ENCODE measurements around the gene TBC1D1. TPM values are rescaled to one million over a fixed set of nuclear protein-coding genes. Genes with fewer than 3 reads are reported as not detected.

TBC1D1 gene
- total and polyA plus RNA-seq, 2 experiments from 2014 or later = 53.9 to 151 TPM

GRCh38 chr4:38160487-38161207 is 269.8 kb downstream of the TBC1D1 start:
- Histone ChIP-seq H3K27ac (ENCODE audit: low read depth) (0 out of 2 replicates have a peak overlapping the region, but pooled peaks have one; percentile 20), H3K9me2 (ENCODE audit: insufficient read depth) (peaks cover 15% of the 10 kb centered on the region; the same call in 1 of the 2 replicates)
- no peaks in the 10 kb centered on the region for H3K27me3 Mint-ChIP-seq (ENCODE audit: insufficient read depth, low read depth, poor library complexity)

GRCh38 chr4:38161208-38162113 is 270.6 kb downstream of the TBC1D1 start:
- no peak overlapping the region for H3K4me2 ChIP-seq
- ATAC-seq = no peak
- TF ChIP-seq ZNF114 (CRISPR knock-in tag; IDR thresholded peaks at IDR 0.05) (no peak), ZNF462 (CRISPR knock-in tag; IDR thresholded peaks at IDR 0.05) (no peak), EZH2 (IDR thresholded peaks at IDR 0.05; ENCODE audit: low read depth, unreplicated experiment) (no peak), REST (IDR thresholded peaks at IDR 0.05; ENCODE audit: unreplicated experiment) (no peak), CREB1 (CRISPR knock-in tag; IDR thresholded peaks at IDR 0.05; ENCODE audit: low read depth) (no peak), STAT1 (IDR thresholded peaks at IDR 0.05; ENCODE audit: unreplicated experiment) (no peak)

More at GRCh38 chr4:38160487-38161207, 269.8 kb downstream of the TBC1D1 start:
- no peaks in the 10 kb centered on the region for H3K4me1 ChIP-seq (ENCODE audit: insufficient read depth)
- H3K79me2 ChIP-seq (replicated peaks; ENCODE audit: insufficient read depth) = no peaks in the 10 kb centered on the region
- H3K27ac Mint-ChIP-seq = no peak overlapping the region
- peak; percentile 77 for ATAC-seq
- H3K4me2 ChIP-seq = 0 out of 2 replicates have a peak overlapping the region, but pooled peaks have one; percentile 11
- H3K4me3 ChIP-seq = no peak overlapping the region
- TF ChIP-seq POLR2AphosphoS5 (IDR thresholded peaks at IDR 0.05; ENCODE audit: low read depth) (no peak), ZNF331 (CRISPR knock-in tag; IDR thresholded peaks at IDR 0.05; ENCODE audit: low read depth) (no peak), CREB1 (CRISPR knock-in tag; IDR thresholded peaks at IDR 0.05; ENCODE audit: low read depth) (peak; percentile 19; the same call in 1 of the 2 replicates)
- H3K4me3 Mint-ChIP-seq = no peak overlapping the region
- no peaks in the 10 kb centered on the region for H3K36me3 Mint-ChIP-seq (ENCODE audit: low read depth)
- no peaks in the 10 kb centered on the region for H3K27me3 ChIP-seq (ENCODE audit: insufficient read depth)
- no peaks in the 10 kb centered on the region for H3K36me3 ChIP-seq (ENCODE audit: insufficient read depth)
- no peaks in the 10 kb centered on the region for H4K20me1 ChIP-seq (replicated peaks; ENCODE audit: insufficient read depth)
- H3K9me3 Mint-ChIP-seq = peaks cover 15% of the 10 kb centered on the region
- no peak overlapping the region for H2AFZ ChIP-seq
- no peaks in the 10 kb centered on the region for H3F3A ChIP-seq (replicated peaks; ENCODE audit: low read depth)
- DNase-seq (ENCODE audit: low spot score) = peak; percentile 71
- H3K4me1 Mint-ChIP-seq = peaks cover 14% of the 10 kb centered on the region

More at GRCh38 chr4:38161208-38162113, 270.6 kb downstream of the TBC1D1 start:
- H3K79me2 ChIP-seq (replicated peaks; ENCODE audit: insufficient read depth) = no peaks in the 10 kb centered on the region
- H3F3A ChIP-seq (replicated peaks; ENCODE audit: low read depth) = no peaks in the 10 kb centered on the region
- Mint-ChIP-seq H3K4me3 (no peak overlapping the region), H3K4me1 (peaks cover 14% of the 10 kb centered on the region), H3K27me3 (ENCODE audit: insufficient read depth, low read depth, poor library complexity) (no peaks in the 10 kb centered on the region), H3K9me3 (peaks cover 16% of the 10 kb centered on the region), H3K36me3 (ENCODE audit: low read depth) (no peaks in the 10 kb centered on the region), H3K27ac (no peak overlapping the region)
- H3K4me3 ChIP-seq = no peak overlapping the region
- H4K20me1 ChIP-seq (replicated peaks; ENCODE audit: insufficient read depth) = no peaks in the 10 kb centered on the region
- no peak overlapping the region for H3K27ac ChIP-seq (ENCODE audit: low read depth)
- H2AFZ ChIP-seq = no peak overlapping the region
- no peak for DNase-seq (ENCODE audit: low spot score)
- no peaks in the 10 kb centered on the region for H3K27me3 ChIP-seq (ENCODE audit: insufficient read depth)
- H3K36me3 ChIP-seq (ENCODE audit: insufficient read depth) = no peaks in the 10 kb centered on the region
- H3K9me2 ChIP-seq (ENCODE audit: insufficient read depth) = peaks cover 15% of the 10 kb centered on the region; the same call in 1 of the 2 replicates
- H3K4me1 ChIP-seq (ENCODE audit: insufficient read depth) = no peaks in the 10 kb centered on the region

All from GM23338 (cell line).